GM20431 (cell line): ENCODE data around the gene TBXA2R.
"Not testable (repeated sequence)": the region's sequence is repeated elsewhere in the genome, so short reads cannot be mapped to it uniquely, and the experiment has no call there.

Experiments
- in situ Hi-C: fragments of 300-500 bp; cut with MseI, MboI; formaldehyde crosslinking; loops from one replicate; pipeline ENCODE4 v1.15.0; 2020; ENCODE audit warnings: low sequenced_read_pairs; ENCODE audit not compliant: unreplicated experiment

TBXA2R gene

DNA sequence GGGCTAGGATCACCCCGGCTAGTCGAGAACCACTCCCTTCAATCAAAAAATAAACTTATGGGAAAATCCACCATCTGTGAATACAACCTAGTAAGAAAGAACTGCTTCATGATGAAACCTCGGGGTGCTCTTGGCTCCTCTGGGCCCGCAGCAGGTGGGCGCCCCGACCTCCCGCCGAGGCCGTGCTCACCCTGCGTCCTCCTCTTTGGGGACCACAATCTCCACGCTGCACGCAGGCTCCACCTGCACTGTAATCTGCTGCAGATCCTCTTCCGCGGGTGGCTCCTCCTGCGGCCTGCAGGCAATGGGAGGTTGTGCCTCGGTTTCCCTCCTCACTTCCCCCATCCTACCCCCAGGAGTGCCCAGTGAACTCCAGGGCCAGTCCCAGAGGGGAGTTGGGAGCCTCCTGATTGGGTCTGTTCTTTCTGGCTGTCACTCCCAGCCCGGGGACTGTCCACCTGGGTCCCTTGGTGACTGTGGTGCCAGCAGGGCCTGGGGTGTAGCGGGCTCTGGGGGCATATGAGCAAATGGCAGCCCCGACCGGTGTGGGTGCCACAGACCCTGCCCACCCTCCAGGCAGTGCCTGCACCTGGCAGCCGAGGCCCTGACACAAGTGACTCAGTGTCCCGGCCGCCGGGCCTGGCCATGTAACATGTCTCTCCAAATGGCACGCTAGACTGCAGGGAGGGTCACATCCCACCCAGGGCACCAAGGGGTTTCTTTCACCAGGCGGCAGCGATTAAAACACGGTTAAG lies 35.0 kb upstream of the TBXA2R start:
- in situ Hi-C loops, result no loop called here

DNA sequence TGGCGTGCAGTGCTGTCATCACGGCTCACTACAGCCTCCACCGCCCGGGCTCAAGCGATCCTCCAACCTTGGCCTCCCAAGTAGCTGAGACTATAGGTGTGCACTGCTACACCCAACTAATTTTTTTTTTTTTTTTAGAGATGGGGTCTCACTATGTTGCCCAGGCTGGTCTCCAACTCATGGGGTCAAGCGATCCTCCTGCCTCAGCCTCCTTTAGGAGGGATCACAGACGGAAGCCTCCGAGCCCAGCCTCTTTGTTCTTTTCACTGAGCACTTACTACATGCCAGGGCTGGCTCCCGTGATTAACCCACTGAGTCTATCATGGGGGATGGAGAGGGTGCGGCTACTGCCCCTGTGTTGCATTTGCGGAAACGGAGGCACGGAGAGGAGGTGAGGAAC lies 32.8 kb upstream of the TBXA2R start:
- in situ Hi-C loops, result no loop called here

DNA sequence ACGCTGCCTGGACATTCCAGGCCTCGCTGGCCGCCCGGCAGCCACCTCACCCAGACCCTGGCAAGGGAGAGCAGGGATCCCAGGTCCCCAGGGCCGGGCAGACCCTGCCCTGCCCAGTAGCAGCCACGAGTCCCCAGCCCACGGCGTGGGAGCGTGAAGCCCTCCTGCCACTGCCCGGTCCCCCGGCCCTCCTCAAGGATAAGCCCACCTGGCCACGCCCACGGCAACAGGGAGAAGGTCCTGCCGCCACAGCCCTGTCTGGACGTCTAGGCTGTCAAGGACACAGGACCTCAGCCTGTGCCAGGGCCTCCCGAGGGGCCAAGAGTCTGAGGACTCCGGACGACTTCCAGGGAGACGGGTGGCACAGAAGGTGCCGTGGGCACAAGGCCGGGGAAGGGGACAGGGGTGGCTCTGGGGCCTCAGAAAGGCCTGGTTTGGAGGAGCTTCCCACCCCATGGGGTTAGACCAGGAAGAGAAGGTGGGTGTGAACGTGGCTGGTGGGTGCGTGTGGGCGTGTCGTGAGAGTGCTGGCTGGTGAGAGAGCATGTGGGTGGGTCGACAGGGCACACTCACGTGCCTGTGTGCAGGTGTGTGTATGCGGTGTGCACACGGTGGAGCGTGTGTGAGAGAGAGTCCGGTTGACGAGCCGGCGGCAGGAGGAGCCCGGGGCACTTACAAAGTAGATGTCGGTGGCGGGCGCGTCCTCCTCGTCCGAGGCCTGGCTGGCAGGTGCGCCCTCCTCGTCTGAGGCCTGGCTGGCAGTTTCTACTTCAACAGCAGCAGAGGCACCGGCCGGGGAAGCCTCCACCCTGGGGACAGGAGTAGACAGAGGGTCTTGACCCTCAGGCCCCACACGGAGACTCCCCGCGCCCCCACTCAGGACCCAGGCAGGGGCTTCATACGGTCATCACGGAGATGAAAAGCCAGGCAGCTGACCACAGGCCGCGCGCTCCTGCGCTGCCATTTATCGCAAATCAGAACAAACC lies 31.8 kb upstream of the TBXA2R start:
- in situ Hi-C loops, result no loop called here

DNA sequence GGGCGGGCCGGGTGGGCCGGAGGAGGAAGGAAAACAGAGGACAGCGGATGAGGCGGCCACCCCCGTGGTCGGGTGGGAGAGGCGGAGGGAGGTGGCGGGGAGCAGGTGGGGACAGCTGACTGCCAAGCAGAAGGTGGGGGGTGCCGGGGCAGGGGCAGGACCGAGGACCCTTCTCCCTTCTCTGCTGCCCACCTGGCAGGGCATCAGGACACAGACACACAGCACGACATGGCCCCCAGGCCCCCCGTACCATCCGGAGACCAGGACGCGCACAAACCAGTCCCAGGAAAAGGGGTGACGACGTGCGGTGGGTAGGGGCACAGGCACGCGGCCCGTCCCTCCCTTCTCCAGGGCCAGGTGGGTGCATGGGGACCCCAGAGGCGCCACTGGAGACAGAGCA lies 30.9 kb upstream of the TBXA2R start:
- in situ Hi-C loops, result no loop called here

DNA sequence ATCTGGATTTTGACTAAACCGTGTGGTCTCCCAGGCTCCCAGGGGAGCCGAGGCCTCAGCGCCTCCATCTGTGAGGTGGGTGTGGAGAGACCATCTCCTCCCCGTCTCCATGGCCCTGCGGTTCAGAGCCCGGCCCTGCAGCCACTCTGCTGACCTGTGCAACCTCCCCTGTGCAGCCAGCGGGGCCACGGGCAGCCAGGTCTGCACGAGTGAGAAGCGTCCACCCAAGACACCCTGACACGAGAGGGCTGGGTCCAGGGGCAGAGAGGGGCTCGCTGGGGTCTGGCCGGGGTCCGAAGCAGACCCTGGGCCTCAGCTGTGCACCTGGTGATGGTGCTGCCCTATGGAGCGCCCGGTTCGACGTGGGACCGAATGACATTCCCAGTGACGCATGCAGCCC lies 30.3 kb upstream of the TBXA2R start:
- in situ Hi-C loops, result no loop called here

DNA sequence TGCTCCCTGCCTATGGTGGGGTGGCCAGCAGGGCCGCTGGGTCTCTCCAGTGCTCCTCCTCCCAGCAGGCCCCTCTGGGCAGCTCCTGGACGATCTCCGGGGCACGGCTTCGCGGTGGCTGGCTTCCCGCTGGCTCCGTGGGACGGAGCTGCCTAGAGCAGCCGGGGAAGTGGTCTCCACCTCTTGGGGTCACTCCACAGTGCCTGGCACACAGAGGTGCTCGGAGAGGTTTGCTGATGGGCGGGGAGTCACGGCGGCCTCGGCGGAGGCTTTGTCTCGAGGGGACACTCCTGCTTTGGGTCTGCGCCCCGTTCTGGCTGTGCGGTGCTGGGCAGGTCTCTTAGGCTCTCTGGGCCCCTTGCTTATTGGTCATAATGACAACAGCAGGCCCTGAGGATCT lies 29.8 kb upstream of the TBXA2R start:
- in situ Hi-C loops, result no loop called here

DNA sequence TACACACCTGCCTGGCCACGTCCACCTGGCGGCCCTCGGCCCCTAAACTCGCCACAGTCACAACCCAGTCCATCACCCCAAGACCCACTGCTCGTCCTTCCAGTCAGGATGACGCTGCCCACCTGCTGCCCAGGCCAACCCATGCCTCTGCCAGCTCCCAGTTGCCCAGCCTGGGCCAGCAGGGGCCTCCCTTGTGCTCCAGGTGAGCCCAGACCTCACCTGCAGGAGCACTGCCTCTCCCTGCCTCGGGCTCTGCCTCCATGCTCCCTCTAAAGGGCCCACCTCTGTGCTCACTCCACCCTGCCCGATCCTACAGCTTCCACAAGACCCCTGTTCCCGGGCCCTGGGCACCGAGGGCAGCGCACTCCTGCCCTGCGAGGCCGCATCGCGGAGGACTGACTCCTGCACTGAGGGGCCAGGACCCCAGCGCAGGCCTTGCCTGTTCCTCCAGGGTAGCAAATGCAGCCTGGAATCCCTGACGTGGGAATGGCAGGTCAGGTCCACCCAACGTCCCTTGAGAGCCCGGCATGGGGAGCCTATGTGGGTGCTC lies 27.9 kb upstream of the TBXA2R start:
- in situ Hi-C loops, result no loop called here

DNA sequence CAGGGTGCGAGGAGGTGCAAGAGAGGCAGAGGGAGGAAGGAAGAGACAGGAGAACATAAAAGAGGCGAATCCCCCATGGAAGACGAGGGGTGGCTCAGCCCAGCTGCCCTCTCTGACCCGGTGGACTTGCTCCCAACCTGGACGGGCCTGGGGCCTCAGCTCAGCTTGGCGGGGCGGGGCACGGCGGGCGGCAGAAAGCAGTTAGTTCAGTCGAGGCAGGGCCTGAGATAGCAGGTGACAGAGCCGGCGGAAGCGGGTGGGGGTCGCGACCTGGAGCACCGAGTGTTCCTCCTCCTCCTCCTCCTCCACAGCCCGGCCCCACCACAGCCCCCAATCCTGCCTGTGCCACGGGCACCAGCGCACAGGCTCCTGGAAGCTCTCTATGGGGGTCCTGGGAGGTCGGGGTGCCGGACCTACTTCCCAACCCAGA lies 26.9 kb upstream of the TBXA2R start:
- in situ Hi-C loops, result no loop called here

DNA sequence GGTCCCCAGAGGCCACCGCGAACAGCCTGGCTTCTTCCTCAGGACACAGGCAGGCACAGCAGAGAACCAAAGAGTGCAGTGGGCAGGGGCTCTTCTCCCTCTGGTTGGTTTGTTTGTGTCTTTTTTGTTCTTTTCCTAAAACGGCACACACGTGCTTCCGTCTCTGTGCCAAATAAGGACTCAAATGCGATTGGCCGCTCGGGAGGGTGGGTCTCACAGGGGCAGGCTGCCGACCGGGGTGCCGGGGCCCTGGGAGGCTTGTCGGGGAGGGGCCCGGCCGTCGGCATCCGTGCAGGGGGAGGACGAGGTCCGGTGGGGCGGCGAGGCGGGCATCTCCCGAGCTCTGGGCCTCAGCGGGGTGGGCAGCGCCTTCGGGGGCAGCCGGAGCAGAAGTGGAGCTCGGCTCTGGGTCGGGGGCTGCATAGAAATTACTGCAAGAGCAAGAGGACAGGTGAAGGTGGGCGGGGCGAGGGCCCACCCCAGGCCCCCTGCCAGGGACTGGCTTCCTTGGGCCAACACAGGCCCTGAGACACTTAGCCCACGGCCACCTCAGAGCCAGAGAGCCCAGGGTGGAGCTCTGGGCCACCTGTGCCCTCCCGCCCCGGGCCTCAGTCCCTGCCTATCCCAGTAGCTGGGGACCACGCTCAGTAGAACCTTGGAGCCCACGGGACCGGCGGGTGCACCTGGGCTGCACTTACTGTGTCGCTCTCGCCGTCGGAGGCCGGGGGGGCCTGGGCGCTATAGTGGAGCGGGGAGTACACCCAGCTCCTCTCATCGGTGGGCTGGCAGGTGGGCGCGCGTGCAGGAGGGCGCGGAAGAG lies 26.3 kb upstream of the TBXA2R start:
- in situ Hi-C loops, result no loop called here

DNA sequence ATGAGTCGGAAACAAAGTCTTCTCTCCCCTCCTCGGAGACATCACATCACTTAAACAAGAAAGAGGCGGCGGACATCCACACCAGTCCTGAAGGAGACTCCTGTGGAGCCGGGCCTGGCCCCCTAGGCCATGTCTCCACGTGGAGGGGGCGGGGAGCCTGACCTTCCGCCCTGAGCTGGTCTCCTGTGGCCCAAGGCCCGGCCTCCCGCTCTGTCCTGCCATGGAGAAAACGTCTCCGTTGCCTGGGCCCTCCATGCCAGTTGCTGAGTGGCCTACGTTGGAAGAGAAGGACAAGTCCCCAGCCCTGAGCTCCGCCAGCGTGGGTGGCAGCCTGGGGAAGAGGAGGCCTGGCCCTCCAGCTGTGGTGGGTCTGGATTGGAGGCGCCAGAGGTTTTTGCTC lies 25.4 kb upstream of the TBXA2R start:
- in situ Hi-C loops, result no loop called here

DNA sequence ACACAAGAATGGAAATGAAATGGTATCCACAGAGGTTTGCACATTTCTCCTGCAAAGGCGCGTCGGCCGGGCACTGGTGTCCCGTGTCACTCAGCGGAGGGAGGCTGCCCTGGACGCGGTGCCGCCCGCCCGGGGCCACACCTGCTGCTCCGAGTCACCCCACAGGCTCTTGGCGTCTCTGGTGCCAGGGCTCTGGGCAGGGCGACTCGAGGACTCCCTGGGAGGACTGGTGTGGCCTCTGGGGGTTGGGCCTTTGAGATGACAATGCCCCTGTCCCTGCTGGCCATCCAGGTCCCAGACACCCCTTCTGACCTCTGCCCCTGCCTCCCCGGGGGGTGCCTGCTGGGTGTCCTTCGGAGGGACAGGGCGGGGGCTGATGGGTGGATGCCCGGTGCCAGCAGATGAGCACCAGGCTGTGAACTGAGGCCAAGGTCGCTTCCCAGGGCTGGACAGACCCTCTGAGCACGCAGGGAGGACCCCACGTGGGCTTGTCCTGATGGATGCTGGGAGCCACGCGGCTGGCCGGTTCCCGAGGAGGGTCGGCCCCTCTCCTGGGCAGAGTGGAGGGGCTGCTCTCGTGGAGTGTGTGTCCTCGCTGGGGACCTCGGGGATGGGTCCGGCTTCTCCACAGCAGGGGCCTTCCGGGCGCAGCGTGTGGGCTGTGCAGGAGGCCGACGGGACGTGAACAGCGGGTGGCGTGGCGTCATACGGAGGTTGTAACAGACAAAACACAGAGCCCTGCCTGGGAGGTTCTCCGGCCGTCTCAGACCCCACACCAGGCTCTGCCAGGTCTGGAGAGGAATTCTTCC lies 24.6 kb upstream of the TBXA2R start:
- in situ Hi-C loops, result no loop called here

DNA sequence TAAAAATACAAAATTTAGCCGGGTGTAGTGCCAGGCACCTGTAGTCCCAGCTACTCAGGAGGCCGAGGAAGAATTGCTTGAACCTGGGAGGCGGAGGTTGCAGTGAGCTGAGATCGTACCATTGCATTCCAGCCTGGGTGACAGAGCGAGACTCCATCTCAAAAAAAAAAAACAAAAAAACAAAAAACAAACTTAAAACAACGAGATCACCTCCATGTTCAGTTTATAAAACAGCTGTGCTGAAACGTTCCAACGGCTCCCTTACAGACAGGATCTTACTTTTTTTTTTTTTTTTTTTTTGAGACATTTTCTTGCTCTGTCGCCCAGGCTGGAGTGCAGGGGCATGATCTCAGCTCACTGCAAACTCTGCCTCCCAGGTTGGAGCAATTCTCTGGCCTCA lies 22.1 kb upstream of the TBXA2R start:
- in situ Hi-C loops, result not testable (repeated sequence)

DNA sequence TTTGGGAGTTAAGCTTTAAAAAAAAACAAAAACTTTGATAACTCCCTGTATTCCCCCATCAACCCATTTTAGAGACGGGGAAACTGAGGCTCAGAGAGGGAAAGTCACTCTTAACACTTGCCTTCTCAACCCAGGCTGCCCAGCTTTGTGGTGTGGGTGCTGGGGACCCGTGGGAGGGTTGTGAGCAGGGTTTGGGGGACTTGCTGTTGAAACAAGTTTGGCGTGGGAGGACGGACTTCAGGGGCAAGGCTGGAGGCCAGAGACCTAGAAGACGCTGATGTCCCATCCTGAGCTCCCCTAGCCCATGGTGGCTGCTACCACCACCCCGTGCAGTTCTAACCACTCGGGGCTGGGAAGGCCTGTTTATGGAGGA lies 20.7 kb upstream of the TBXA2R start:
- in situ Hi-C loops, result no loop called here

DNA sequence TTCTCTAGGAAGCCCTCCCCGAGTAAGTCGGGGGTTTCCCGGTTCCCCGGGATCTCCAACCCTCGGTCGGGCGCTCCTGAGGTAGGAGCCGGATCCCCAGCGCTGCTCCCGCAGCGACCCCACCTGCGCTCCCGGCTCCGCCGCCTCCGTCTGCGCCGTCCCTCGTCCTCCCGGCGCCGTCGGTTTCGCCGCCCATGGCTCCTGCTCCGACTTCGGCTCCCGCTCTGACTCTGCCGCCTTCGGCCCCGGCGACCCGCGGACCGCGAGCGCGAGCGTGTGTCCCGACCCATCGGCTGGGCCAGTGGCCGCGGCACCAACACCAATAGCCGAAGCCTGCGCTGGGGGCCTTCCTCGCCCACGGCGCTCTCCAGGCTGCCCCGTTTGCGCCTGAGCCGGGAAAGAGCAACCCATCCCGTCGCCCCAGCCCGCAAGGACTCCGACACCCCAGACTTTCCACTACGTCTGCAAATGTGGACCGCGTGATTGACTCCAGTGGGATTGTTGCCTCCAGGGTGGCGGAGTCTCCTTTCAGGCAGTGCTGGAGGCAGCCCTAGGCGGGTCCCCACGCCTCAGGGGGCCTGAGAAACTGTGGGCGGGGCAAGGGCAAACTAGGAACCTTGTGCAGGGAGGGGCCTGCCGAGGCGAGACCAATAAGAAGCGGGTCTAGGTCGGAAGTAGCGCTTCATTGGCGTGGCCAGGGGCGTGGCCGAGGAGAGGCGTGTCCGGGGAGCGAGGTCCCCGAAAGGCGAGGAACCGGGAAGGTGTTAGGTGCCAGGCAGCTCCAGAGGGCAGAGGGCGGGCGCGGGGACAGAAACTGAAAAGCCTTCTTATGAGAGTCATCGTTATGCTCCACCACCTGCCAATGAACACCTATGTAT lies 20.0 kb upstream of the TBXA2R start, which contains the start of gene CACTIN:
Gene CACTIN (minus strand): TSS at position 318 of the 878 bp plus-strand sequence. CDS start 28 bp downstream, at position 290.
- in situ Hi-C loops, result no loop called here

DNA sequence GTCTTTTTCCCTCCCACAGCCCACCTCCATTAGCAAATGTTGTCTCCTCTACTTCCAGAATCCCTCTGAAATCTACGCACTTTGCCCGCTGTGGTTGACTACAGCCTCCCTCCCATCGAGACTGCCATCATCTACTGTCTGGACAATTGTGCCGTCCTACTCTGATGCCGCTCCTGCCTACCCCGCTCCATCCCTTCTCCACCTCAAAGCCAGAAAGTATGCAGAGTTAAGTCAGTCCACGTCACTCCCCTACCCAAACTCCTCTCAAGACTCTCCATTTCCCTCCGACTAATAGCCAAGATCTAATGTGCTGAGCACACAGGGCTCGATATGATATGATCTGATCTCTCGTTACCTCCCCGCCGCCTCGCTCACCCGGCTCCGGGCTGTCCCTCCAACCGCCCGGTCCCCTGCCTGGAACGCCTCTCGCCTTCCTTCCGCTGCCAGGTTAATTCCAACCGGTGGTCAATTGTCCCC lies 19.4 kb upstream of the TBXA2R start:
- in situ Hi-C loops, result no loop called here

DNA sequence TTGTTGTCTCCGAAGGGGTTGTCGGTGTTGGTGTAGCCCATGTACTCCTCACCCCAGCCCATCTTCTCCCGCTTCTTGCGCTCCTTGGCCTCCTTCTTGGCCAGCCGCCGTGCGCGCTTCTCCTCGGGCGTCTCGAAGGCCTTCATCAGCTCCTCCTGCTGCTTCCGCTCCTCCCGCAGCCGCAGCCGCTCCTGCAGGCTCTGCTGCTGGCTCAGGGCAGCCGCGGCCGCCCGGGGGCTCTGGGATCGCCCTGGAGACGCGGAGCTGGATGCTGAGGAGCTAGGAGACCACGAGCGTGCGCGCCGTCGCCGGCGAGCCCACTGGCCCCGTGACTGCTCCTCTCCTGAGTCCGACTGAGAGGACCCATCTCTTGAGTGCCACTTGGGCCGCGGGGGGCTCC lies 17.0 kb upstream of the TBXA2R start:
- in situ Hi-C loops, result no loop called here

DNA sequence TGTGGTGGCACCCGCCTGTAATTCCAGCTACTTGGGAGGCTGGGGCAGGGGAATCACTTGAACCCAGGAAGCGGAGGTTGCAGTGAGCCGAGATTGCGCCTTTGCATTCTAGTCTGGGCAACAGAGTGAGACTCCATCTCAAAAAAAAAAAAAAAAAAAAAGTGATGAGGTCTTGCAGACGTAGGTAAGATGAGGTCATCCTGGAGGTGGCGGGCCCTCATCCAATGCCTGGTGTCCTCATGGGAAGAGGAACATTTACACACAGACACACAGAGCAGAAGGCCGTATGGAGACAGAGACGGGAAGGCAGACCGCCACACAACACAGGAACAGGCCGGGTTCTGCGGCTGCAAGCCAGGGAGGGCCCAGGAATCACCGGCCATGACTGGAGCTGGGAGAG lies 15.5 kb upstream of the TBXA2R start:
- in situ Hi-C loops, result no loop called here

DNA sequence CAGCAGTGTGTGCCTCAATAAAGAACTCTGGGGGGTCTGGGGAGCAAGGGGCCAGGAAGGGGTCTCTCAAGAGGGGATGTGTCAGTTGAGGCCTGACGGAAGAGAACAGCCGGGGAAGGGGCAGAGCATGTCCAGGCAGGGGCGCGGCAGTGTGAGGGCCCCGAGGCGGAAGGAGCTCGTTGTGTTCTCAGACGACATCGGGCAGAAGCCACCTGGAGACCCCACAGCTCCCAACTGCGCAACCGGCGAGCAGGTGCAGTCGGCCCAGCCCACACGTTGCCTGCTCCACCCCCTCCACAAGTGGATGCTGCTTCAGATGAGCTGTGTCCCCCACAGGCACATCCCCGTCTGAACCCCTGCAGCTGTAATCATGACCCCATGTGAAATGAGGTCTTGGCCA lies 15.0 kb upstream of the TBXA2R start:
- in situ Hi-C loops, result no loop called here
